Mucosa of descending colon (tissue), 3 donors: ENCODE data around the gene HEG1. TPM values are rescaled to one million over a fixed set of nuclear protein-coding genes. Genes with fewer than 3 reads are reported as not detected.

Source experiments
- ATAC-seq: fragments of 200-7000 bp; cut with Tn5 transposase; one replicate; pipeline ENCODE4 v1.9.1; 2020; ENCODE audit warnings: mild to moderate bottlenecking, moderate library complexity
- DNase-seq, 3 donors: peaks; one replicate each; pipeline ENCODE4 v3.0.0-alpha.2; 2020
- H3K36me3 ChIP-seq: fragments of 200-600 bp; one replicate; pipeline ENCODE4 v1.8.0; 2021; ENCODE audit warnings: low read depth, mild to moderate bottlenecking
- H3K4me1 ChIP-seq: fragments of 200-600 bp; one replicate; pipeline ENCODE4 v1.8.0; 2021; ENCODE audit warnings: low read depth, mild to moderate bottlenecking
- H3K4me3 ChIP-seq: fragments of 200-600 bp; one replicate; pipeline ENCODE4 v1.8.0; 2021; ENCODE audit warnings: mild to moderate bottlenecking
- H3K9me3 ChIP-seq: fragments of 200-600 bp; one replicate; pipeline ENCODE4 v1.8.0; 2021; ENCODE audit warnings: mild to moderate bottlenecking
- intact Hi-C, 2 donors: fragments of 100-400 bp; cut with DNase I in 1 of 2; cut with micrococcal nuclease in 1 of 2; formaldehyde crosslinking; loops; one replicate each; pipeline versions ENCODE4 v1.11.0 to v1.11.1; 2022; cut with DNase I, micrococcal nuclease
- total RNA-seq, 3 donors: library from RNA; stranded (reverse); fragmentation: NEBNext Ultra II Directional in 2 of 3; extraction: Animal tissue kit (Norgen Biotek cat#: 25700) in 2 of 3; gene quantifications; one replicate each; pipeline versions ENCODE4 v1.2.1 to v1.2.4, GENCODE V29; 2021 to 2023
- TF ChIP-seq, protein P1 (sequence below): fragments of 200-600 bp; IDR thresholded peaks from one replicate; pipeline ENCODE4 v1.8.0; 2022; ENCODE audit warnings: antibody characterized with exemption, mild to moderate bottlenecking
- donor health status: DM: no; HTN: no; CAD: no; lungs with moderate emphysema.
- donor health status: DM: no; HTN: no; CAD: no.
- donor health status: DM: no; HTN: yes; CAD: no.

HEG1 gene
- total RNA-seq, 3 donors from 2014 or later = 7.4 to 45.3 (median 15.0) TPM

DNA sequence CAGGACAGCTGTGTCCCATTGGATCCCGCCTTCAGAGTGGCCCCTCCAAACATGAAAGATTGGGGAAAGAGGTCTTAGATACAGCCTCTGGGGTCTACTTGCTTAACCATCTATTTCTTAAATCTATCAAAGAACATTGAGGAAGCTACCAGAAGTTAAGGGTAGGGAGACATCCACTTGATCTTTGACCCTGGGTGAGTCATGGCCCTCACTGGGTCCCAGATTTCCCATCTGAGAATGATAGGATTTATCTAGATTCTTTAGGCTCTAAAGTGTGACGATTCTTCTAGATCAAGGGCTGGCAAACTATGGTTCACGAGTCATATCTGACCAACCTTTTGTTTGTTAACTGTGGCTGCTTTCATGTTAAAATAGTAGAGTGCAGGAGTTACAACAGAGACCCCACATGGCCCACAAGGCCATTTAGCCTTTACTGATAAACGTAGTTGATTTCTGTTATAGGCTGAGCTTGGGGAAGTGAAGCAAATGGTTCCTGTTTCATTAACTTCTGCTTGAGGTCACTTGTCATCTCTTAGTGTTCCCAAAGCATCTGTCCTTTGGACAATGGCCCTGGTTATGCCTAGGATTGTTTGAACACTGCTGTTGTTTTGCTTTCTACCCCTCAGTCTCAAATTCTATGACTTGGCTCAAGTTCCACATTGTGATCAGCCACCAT lies 129.2 kb downstream of the HEG1 start:
- TF ChIP-seq, protein P1, sequence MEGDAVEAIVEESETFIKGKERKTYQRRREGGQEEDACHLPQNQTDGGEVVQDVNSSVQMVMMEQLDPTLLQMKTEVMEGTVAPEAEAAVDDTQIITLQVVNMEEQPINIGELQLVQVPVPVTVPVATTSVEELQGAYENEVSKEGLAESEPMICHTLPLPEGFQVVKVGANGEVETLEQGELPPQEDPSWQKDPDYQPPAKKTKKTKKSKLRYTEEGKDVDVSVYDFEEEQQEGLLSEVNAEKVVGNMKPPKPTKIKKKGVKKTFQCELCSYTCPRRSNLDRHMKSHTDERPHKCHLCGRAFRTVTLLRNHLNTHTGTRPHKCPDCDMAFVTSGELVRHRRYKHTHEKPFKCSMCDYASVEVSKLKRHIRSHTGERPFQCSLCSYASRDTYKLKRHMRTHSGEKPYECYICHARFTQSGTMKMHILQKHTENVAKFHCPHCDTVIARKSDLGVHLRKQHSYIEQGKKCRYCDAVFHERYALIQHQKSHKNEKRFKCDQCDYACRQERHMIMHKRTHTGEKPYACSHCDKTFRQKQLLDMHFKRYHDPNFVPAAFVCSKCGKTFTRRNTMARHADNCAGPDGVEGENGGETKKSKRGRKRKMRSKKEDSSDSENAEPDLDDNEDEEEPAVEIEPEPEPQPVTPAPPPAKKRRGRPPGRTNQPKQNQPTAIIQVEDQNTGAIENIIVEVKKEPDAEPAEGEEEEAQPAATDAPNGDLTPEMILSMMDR = no peak
- Histone ChIP-seq H3K4me3 (no peak overlapping the region), H3K4me1 (peaks cover 8% of the 10 kb centered on the region)

GRCh38 chr3:124924741-124925140 lies 131.1 kb downstream of the HEG1 start:
- no peak for DNase-seq
- TF ChIP-seq, protein P1 = no peak
- Histone ChIP-seq H3K9me3 (no peaks in the 10 kb centered on the region), H3K36me3 (no peaks in the 10 kb centered on the region), H3K4me3 (no peak overlapping the region), H3K4me1 (peaks cover 5% of the 10 kb centered on the region)
- no peak for ATAC-seq
- intact Hi-C loops = no loop called here

More for the DNA sequence above, 129.2 kb downstream of the HEG1 start:
- intact Hi-C loops = no loop called here
- no peaks in the 10 kb centered on the region for H3K36me3 ChIP-seq
- peak; percentile 27 for ATAC-seq
- H3K9me3 ChIP-seq = no peaks in the 10 kb centered on the region
- DNase-seq = no peak

DNA sequence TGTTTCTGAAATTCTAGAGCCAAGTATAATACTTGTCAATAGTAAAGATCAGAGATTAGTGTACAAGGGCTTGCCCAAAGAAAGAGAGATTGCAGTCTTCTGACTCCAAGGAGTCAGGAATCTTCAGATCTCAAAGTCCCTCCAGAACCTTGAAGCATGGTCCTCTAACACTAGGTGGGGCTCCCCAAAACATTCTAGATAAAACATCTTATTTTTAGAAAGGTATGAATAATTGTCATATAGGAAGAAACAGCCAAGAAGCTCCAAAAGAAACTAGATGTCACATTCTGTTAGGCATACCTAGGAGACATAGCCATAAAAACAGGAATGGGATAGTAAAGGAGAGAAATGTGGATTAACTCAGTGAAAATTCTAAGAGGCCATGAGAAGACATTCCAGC lies 132.0 kb downstream of the HEG1 start:
- TF ChIP-seq, protein P1 = no peak
- intact Hi-C loops = no loop called here
- DNase-seq (no peak), ATAC-seq (no peak)
- no peak overlapping the region for H3K4me3 ChIP-seq
- H3K9me3 ChIP-seq = no peaks in the 10 kb centered on the region
- no peaks in the 10 kb centered on the region for H3K4me1 ChIP-seq
- H3K36me3 ChIP-seq = no peaks in the 10 kb centered on the region

- Histone ChIP-seq H3K36me3 (no peaks in the 10 kb centered on the region), H3K9me3 (no peaks in the 10 kb centered on the region), H3K4me3 (no peak overlapping the region), H3K4me1 (no peaks in the 10 kb centered on the region)
- TF ChIP-seq, protein P1 = no peak
- ATAC-seq = no peak
- no peak for DNase-seq
- intact Hi-C loops = no loop called here
Measured at GRCh38 chr3:124920718-124921117, 135.1 kb downstream of the HEG1 start.

- intact Hi-C loops = no loop called here
- Histone ChIP-seq H3K4me3 (no peak overlapping the region), H3K36me3 (peaks cover 3% of the 10 kb centered on the region), H3K4me1 (no peaks in the 10 kb centered on the region), H3K9me3 (no peaks in the 10 kb centered on the region)
- ATAC-seq = peak; percentile 5
- TF ChIP-seq, protein P1 = no peak
- DNase-seq = no peak
Measured at GRCh38 chr3:124919756-124920155, 136.0 kb downstream of the HEG1 start.
